HG03159 (cell line): ENCODE results near the gene FETUB.

Experiments
- ATAC-seq: cut with Tn5 transposase; IDR thresholded peaks from one replicate; pipeline ENCODE4 v1.9.1; 2021; ENCODE audit warnings: mild to moderate bottlenecking, moderate library complexity; ENCODE audit not compliant: unreplicated experiment

The FETUB gene

DNA sequence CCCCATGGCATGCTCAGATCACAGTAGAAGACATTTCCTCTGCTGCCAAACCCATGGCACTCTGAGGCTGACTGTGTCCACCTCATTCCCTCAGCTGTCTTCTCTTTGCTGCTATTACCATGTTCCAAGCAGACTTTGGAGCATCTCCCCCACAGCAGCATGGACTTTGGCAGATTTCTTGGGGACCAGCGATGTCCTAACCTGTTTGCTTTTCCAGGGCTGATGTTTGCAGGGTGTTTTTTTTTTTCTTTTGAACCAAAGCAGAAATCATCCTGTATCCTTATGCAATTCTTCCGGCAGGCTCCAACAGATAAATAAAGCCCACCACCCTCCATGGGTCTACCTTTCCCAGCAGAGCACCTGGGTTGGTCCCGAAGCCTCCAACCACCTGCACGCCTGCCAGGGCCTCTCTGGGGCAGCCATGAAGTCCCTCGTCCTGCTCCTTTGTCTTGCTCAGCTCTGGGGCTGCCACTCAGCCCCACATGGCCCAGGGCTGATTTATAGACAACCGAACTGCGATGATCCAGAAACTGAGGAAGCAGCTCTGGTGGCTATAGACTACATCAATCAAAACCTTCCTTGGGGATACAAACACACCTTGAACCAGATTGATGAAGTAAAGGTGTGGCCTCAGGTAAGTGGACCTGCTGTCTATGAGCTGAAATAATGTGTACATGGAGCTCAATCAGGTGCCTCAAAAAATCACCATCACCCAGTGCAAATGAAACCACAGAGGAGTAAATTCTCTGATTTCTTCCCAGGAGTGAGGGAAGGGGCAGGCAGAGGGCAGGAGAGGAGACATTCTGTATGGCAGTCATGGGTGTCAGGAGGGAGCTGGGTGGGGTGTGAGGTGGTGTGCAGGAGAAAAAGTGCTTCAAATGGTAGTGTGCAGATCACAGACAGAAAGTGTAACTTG lies 27.2 kb upstream of the FETUB start, which contains the start of gene AHSG:
Gene AHSG (plus strand): TSS at position 340 of the 916 bp plus-strand sequence. CDS start 82 bp downstream, at position 422.
- ATAC-seq = no peak

DNA sequence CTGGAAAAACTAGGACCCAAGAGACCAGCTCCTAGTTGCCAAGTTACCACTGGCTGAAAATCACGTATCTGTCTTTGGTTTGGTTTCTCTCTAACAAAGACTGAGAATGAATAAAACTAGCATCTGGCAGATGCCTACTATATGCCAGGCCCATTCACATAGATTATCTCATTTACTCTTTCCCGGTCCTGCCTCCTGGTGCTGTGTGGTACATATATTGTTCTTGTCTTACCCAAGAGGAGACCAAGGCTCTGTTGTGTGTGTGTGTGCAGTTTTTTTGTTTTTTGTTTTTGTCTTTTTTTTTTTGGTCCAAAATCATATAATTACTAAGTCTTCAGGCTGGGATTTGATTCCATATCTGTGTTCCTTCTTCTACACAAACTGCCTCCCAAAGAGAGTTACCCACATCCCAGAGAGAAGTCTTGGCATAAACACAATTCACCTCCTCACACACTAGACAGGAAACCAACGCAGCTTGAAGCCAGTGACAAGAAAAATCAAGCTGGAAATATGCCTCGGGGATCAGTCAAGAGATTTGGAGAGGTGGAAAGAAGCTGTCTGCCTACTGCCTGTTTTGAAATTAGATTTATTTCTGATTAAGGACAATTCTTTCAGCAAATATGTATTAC lies 26.4 kb upstream of the FETUB start:
- no peak for ATAC-seq

DNA sequence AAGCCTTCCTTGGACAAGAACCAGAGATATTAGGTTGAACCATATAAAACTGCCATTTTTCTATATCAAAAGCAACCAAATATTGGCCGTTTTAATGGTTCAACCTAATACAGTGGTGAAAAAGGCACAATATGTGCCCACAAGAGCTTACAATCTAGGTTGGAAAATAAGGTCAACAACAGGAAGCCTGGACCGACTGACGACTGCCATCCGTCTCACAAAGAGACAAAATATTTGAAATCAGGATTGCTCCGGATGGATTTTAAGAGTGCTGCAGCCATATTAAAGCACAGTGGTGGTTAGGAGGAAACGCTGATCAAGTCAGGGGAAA lies 26.0 kb upstream of the FETUB start:
- no peak for ATAC-seq

DNA sequence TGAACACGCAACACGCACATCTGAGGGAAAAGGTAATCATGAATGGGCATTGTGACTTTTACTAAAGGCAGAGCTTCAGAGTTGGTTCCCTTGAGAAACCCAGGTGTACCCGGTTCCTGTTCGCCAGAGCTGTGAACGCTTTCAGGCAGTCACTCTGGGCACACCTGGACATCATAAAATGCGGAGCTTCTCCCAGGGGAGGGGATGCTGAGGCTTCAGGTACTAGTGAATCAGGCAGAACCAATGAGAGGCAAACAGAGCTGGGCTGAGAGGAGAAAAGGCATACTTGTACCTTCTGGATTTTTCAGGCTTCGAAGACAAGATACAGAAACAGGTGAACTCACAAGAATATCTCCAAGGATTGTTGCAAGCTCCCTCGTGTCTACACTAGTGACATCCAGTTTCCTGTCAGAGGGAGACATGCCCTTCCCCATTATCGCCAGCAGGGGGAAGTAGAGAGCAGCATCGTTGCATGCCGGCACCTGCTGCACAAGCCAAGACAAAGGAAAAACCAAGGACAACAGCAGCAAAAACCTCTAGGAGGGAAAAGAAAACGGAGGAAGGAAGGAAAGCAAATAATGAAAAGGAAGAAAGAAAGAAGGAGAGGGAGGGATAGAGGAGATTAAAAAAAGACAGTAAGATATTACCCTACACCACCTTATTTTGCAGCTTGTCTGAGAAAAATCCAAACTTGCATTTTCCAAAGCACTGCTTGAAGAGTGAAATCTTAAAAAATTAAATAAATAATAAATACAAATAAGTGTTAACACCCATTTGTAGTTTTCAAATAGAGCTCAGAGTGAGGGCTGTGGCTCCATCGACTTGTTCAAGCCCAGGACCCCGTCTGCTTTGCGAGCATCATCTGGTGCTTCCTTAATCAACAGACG lies 25.4 kb upstream of the FETUB start:
- ATAC-seq = peak; percentile 64

DNA sequence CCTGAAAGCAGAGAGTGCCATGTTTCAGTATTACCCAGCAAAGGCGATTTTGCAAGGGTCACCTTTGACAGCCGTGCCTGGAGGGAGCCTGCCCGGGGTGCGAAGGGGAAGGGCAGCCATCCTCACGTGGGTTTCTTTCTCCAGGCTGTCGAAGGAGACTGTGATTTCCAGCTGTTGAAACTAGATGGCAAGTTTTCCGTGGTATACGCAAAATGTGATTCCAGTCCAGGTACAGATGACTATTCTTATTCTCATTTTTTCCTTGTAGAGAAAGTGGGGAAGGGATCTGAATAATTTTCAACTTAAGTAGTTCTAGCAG lies 23.9 kb upstream of the FETUB start:
- ATAC-seq = no peak

DNA sequence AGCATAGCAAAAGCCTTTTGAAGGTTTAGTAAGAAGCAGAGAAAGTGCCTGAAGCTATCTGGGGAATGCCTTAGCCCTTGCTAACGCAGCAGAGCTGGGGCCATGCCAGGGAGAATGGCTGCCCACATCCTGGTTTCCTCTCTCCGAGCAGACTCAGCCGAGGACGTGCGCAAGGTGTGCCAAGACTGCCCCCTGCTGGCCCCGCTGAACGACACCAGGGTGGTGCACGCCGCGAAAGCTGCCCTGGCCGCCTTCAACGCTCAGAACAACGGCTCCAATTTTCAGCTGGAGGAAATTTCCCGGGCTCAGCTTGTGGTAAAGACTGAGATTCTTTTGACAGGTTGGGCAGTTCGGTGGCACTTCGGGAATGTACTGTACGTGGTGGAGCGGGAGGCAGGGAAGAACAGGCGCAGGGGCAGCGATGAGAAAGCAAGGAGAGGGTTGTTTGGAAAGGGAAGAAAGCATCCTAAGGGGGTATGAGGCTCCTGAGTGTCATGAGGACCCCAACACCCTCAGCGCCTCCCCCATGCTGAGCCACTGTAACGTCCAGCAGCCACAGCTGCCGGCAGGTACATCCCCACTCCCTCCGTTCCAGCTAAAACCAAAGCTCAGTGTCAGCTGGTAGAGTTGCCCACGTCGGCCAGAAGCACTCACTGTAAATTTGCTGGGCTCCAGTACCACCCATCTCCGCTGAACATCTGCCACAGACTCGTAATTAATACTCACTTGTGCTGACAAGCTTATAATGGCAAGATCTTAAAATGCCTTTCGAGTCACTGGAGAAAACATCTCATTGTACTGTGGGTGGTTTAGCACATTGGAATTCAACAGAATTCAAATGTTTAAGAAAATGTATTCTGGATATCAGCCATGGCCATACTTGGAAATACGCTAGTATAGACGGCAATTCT lies 22.9 kb upstream of the FETUB start:
- ATAC-seq = peak; percentile 89

DNA sequence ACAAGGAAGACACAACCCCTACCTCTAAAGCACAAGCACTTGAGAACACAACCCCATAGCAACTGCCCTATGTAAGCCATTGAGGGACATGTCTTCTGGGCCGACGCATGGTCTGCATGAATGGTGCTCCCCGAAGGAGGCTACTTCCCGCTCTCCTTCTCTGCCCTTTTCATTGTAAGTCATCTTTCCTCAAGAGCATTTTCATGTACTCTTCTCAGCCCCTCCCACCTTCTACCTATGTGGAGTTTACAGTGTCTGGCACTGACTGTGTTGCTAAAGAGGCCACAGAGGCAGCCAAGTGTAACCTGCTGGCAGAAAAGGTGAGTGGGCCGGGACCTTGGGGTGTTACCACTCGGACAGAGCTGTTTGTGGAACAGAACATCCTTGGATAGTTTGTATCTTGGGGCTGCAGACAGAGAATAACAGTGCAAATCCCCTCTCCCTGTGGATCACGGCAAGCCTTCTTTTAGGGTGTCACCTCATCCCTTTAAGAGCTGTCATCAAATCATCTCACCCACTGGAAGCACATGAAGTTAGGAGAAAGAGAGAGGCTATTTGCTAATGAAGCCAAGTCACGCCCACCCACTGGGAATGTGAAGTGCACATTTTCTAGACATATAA lies 21.8 kb upstream of the FETUB start:
- no peak for ATAC-seq

DNA sequence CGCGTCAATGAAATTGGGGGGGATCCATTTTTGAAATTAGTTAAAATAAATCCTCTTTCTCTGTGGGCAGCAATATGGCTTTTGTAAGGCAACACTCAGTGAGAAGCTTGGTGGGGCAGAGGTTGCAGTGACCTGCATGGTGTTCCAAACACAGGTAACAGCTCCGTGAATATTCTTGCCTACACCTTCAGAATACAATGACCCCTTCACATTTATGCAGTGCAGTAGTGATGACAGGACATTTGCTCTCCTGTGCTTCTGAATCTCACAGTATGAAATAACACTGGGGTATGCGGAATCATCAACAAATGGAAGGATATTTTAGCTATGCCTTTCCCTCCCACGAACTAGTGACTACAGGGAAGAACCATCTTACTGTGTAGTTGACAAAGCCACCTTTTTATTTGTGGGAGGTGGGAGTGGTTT lies 20.4 kb upstream of the FETUB start:
- ATAC-seq = no peak

DNA sequence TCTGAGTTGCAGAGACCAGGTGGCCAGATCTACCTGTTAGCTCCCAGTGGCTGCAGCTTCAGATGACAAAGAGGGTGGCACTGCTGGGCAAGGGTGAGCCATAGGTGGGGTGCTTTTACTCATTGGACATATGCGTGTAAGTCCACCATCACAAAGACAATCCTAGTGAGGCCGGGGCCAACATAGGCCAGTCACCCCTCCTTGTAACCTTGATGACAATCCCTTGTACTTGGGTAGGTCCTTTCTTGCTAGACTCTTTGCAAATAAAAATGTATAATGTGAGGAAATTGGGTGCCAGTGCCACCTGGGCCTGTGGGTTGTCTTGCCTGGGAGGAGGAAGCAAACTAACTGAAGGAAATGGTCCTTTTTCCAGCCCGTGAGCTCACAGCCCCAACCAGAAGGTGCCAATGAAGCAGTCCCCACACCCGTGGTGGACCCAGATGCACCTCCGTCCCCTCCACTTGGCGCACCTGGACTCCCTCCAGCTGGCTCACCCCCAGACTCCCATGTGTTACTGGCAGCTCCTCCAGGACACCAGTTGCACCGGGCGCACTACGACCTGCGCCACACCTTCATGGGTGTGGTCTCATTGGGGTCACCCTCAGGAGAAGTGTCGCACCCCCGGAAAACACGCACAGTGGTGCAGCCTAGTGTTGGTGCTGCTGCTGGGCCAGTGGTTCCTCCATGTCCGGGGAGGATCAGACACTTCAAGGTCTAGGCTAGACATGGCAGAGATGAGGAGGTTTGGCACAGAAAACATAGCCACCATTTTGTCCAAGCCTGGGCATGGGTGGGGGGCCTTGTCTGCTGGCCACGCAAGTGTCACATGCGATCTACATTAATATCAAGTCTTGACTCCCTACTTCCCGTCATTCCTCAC lies 19.7 kb upstream of the FETUB start:
- ATAC-seq = no peak

DNA sequence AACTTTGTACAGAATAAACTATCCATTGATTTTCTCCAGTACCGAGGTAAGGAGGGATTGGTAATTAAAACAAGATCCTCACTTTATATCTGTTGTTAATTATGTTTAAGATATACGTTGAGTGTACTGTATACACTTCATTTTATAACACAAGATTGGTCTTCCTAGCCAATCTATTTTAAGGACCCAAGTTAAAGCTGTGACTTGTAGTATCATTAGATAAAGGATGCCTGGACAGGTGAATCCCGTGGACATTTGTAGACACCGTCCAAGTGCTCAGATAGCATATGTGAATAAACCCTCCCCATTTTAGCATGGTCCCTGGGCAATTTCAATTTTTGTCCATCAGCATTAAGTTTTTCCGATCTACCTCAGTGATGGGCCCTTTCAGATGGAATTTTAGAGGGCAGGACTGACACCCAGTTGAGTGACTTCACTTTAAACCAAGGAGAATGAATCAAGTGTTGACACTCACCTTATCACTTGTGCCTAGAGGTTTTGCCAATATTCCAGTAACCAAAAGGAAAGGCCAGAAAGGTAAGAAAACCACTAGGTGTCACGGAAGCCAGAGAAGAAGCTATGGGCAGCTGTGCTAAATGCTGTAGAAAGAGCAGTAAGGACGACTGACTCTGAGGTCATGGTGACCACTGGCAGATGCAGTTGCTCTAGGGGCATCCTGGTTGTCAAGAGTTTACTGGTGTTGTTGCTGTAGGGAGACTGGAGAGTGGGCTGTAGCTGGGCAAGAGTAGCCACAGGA lies 18.1 kb upstream of the FETUB start:
- ATAC-seq = no peak

DNA sequence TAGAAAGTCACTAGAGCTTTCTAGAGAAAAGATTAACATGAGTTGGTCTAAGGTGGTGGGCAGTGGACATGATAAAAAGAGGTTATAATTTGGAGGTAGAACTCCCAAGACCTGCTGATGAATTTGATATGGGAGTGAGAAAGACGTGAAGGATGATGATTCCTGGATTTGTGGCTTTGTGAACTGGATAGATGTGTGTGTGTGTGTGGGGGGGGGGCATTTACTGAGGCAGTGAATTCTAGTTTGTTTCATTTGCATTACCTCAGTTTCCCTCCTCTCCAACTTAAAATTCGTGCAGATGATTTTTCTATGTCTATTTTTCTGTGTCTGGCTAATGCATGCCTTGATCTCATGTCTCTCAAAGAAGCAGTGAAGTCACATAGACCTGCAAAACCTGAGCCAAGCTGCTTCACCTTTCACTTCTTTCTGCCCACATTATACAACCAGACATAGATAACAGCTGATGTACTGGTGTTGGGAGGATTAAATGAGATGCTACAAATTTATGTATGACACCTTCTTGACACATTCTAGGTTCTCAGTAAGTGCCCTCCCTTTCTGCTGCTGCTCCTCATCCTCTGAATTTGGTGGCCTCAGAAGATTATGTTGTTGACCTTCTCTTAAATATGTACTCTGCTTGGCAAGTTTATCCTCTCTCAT lies 17.4 kb upstream of the FETUB start:
- no peak for ATAC-seq

DNA sequence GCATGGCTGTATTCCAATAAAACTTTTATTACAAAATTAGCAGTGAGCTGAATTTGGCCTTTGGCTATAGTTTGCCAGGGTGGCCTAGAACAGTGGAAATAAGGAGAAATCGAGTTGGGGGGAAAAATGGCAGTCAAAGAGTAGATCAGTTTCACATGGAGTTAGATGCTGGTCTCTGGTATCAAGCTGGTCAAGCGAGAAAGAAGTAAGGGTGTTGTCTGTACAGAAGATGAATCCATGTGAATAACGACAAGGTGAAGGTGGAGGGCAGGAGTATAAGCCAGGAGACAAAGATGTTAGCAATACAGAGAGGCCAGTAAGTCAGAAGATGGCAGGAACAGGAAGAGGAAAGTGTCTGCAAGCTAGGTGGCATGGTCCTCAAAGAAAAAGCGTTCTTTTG lies 15.6 kb upstream of the FETUB start:
- ATAC-seq = no peak

DNA sequence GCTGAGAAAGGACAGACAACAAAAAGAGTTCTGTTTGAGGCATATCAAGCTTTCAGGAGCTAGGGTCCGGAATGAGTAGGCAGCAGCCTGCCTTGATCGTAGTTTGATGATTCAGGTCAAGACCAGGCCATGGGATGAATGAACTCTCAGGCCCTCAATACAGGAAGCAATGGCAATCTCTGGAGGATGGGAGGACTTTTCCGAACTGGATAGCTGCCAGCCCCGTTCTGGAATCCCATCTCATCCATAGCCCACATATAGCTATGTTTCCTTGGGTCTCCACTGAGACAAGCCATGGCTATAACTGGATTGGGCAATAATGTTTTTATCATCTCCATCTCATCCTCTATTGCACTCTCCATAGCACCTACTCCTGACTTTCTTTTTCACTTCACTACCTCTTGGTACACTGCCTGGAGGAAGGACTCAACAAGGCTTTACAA lies 14.6 kb upstream of the FETUB start:
- ATAC-seq = no peak

DNA sequence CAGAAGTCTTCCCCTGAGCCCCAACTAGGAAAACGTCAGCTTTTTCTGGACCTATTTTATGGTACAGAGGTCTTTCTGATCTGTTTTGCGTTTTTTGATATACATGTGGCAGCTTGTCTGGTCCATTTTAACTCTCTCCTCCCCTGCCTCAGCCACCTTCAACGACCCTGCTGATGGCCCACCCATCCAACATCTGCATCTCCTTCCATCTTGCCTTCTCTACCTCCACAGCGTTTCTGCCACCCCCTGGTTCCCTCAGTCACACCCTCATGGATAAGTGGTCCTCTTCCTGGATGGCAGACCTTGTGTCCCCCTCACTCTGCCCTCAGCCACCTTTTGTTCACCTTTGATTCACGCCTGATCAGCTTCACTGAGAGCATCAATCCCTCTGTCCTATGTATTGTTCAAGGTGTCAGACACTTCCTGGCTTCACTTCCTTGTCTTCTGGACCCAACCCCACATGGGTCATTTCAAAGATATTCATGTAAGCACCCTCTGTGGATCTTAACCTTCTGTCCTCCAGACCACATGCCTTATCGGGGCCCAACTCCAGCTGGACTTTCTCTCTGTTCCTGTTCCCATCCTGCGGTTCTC lies 13.8 kb upstream of the FETUB start:
- ATAC-seq = no peak

DNA sequence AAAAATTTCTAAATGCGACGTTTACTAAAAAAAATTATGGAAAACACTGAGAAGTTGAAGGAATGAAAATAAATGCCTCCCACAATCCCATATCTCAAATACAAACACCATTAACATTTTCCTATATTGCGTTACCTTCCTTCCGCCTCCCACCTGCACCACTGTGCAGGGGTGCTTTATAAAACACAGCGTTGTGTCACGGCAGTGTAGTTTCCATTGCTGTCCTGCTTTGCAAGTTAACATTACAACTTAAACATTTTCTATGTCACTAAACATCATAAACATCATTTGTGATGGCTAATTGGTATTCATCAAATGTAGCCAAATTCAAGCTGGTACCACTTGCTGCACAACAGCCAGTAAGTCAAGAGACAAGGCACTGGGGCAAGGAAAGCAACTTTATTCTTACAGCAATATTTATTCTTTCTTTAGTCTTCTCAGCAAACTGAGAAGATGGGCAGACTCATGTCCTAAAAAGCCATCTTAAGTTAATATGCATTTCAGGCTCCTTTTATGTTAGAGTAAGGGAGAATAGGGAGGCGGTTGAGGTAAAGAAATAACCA lies 12.3 kb upstream of the FETUB start:
- no peak for ATAC-seq

DNA sequence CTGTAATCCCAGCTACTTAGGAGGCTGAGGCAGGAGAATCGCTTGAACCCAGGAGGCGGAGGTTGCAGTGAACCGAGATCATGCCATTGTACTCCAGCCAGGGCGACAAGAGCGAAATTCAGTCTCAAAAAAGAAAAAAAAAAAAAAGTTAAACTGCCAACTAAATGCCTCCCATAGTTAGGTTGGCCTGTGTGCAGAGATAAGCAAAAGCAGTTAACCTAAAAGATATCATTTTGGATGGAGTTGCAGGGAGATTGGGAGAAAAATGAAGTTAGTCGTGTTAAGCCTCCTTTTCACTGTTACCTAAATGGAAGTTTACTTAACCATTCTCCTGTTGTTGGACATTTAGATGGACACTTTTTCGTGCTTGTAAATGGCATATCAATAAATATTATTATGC lies 11.4 kb upstream of the FETUB start:
- ATAC-seq = no peak
